ENCODE data around the gene PTGS1.

DNA sequence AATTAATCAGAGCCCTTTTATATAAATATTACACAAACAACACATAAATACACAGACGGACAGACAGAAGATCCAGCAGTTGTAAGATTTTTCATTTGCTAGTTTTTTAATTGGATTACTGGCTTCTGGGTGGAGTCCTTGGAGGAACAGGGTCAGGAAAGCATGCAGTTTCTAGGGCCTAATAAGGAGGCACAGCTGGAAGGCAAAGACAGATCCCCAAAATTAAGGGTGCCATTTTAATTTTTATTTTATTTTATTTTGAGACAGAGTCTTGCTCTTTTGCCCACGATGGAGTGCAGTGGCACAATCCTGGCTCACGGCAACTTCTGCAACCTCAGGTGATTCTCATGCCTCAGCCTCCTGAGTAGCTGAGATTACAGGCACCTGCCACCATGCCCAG is 49.5 kb downstream of the PTGS1 start:
- TF ChIP-seq EP300 (IDR thresholded peaks at IDR 0.05): no peak
- TF ChIP-seq CTCF (IDR thresholded peaks at IDR 0.05): no peak
- no peak for TF ChIP-seq POLR2AphosphoS5 (IDR thresholded peaks at IDR 0.05)
- no peak for TF ChIP-seq POLR2A (IDR thresholded peaks at IDR 0.05; ENCODE audit: low read depth)
